RKO (cell line): ENCODE measurements around the gene HS1BP3.

Experiments used
- DNase-seq: peaks from one replicate; pipeline ENCODE4 v3.0.0-alpha.2; 2016; ENCODE audit warnings: low spot score

Gene HS1BP3

DNA sequence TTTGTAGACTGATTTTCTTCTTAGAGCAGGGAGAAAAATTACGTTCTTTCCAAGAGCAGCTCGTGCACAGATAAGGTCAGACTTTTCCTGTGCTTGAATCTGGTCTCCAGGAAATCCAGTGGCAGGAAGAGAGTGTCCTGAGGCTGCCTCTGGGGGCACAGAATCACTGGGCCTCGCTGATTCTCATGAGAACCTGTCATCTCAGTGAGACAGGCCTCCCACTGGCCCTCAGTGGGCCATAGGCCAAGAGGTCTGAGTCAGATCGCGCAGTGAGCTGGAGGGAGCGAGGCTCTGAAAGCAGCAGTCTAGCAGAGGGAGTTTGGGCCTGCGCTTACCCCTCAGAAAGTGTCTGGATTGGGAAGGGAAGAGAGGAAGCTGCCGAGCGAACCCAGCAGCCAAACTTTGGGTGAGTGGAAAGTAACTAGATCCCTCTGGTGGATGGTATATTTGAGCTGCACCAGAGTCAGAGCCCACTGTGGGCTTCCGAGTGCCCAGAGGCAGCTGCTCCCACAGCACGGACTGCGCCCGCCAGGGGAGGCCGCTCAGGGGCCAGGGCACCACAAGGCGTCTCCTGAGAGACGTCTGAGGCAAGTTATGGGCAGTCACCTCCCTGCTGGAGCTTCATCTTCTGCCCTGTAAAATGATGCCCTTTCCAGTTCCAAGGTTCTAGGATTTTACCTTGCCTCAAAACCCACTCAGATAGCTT, 24.2 kb upstream of the HS1BP3 start:
- peak; percentile 84 for DNase-seq

GRCh38 chr2:20674309-20674965, 23.5 kb upstream of the HS1BP3 start:
- DNase-seq: no peak

GRCh38 chr2:20673686-20674308, 22.9 kb upstream of the HS1BP3 start:
- DNase-seq: no peak

DNA sequence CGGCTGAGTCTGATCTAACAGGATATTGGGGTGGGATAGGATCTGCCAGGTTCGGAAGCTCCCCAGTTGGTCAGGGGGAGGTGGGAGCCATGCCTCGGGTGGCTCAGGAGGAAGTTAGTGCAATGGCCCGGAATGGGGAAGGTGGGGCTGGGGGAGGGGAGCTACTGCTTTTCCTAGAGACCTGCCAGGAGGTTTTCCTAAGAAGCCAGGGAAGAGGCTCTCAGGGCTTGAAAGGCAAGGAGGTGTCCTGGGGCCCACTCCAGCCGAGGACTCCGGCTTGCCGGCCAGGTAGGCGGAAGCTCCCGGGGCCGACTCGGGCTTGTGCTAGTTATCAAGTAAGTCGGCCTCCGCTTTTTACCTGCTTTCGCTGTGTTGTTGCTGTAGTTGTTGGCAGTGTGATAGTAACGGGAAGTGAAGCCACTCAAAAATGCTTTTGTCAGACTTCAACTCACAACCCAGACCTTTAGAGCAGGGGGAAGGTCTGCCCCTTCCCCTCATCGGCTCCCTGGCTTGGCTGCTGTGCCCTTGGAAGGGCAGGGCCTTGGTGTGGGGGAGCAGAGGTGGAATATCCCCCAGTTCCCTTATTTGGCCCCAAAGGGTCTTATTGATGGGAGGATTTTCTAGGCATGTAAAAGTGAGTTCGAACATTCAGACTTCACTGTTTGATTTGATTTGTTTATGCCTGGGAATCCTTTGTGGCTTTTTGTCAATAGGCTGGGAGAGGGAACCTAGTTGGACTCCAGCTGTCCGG, 21.5 kb upstream of the HS1BP3 start:
- no peak for DNase-seq

GRCh38 chr2:20671736-20672080, 20.8 kb upstream of the HS1BP3 start:
- DNase-seq: no peak

GRCh38 chr2:20671036-20671735, 20.3 kb upstream of the HS1BP3 start:
- no peak for DNase-seq

- DNase-seq: no peak
Measured at GRCh38 chr2:20670315-20671035, 19.6 kb upstream of the HS1BP3 start.

DNA sequence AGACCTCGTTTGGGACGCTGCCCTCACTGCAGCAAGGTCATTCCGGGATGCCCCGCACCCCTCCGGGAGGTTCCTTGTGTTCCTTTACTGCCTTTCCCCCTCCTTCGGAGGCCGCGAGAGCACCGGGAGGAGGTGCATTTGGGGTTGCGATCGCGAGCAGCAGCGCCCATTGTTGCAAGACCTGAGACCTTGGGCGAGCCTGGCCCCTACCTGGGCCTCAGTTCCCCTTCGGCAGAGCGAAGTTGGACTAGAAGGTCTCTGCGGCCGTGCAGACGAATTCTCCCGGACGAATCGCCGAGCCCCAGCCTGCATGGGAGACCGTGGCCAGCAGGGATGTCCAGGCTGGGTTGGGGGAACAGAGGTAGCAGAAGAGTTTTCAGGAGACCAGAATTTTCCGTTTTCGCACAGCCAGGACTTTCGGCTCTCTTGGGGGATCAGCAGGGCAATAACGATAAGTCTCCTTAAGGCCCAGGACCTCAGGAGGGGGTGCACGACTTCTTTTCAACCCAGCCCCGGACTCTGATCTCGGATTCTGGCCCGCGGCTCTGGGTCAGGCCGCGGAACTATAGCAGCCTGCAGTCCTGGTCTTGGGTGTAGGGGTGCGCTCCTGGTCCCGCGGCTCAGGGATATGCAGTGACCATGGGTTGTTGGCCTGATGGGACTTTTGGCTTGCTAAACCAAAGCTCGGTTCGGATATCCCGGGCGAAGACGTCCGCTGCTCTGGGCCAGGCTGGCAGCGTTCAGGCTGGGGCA, 18.8 kb upstream of the HS1BP3 start:
- no peak for DNase-seq

GRCh38 chr2:20668871-20669475, 18.1 kb upstream of the HS1BP3 start:
- no peak for DNase-seq

DNA sequence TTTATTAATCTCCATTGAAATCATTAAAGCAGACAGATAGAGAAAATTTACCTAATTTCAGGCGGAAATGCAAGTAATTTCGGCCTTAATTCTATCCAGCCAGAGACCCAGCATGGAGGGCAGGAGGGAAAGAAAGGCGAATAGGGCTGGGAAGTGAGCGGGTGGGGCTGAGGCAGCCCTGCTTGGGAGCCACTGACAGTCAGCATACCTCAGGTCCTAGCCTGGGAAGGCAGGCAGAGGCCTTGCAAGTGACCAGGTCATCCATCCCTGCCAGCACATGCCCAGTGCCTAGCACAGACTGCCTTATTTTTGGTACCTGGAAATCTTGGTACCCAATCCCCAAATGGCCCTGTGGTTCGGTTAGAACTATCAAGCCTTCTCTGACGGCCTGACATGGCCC, 17.6 kb upstream of the HS1BP3 start:
- no peak for DNase-seq

- DNase-seq: no peak
Measured at GRCh38 chr2:20667531-20668401, 16.9 kb upstream of the HS1BP3 start.

DNA sequence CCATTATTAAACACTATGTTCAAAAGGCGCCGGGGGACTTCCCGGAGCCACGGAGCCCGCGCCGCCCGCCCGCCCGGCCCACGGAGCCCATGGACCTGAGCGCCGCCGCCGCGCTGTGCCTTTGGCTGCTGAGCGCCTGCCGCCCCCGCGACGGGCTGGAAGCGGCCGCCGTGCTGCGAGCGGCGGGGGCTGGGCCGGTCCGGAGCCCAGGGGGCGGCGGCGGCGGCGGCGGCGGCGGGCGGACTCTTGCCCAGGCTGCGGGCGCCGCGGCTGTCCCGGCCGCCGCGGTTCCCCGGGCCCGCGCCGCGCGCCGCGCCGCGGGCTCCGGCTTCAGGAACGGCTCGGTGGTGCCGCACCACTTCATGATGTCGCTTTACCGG, 16.2 kb upstream of the HS1BP3 start:
- DNase-seq: no peak

DNA sequence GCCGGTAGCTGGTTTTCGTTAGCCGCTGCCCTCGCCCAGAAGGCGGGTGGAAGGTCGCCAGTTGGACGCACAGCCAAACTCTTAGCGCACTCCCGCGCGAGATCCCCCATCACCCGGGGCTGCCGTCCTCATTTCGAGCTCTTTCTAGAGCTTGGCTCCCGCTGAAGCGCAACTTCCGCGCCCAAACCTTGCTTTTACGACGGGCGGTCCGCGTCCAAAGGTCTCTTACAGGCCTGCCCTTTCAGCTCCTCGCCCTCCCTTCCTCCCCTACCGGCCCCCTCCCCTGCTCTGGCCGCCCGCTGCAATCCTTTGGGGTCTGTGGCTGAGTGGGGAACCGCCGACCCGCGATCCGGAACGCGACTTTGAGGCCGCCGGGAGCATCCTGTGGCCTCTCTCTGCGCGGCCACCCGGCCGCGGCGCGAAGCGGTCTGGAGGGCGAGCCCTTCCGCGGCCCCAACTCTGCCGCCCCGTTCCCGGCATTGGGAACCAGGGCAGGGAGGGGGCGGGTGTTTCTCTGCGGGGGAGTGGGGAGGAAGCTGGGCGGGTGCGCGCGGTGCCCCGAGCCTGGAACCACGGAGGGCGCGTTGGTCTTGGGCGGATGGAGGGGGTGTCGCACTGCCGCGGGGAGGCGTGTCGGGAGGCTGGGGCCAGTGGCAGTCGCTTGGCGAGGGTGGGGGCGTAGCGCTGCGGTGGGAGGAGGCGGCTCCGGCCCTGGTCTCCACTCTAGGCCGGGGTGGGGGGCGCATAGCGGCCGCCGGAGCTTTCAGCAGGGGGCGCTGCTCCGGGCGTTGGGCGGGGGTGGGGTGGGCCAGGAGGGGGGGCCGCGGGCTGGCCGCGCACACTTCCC, 15.6 kb upstream of the HS1BP3 start, which contains the start of gene GDF7:
TSS of gene GDF7 (plus strand) at position 841 of the 847 bp plus-strand sequence. CDS start 96 bp downstream, outside the sequence.
- no peak for DNase-seq

DNA sequence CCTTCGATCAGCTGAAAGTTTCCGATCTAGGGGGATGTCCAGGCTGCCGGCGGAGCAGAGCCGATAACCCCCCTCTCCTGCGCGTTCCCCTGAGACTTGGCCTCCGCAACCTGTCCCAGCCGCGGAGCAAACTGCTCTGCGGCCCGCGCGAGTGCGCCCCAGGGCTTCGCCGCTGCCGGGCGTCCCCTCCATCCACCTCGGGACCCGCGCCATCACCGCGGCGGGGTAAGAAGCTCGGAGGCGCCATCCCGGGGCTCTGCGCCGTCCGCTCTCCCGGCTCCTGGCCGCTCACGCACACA, 15.1 kb upstream of the HS1BP3 start:
- DNase-seq: no peak

- DNase-seq: no peak
Measured at GRCh38 chr2:20665243-20666004, 14.5 kb upstream of the HS1BP3 start.

DNA sequence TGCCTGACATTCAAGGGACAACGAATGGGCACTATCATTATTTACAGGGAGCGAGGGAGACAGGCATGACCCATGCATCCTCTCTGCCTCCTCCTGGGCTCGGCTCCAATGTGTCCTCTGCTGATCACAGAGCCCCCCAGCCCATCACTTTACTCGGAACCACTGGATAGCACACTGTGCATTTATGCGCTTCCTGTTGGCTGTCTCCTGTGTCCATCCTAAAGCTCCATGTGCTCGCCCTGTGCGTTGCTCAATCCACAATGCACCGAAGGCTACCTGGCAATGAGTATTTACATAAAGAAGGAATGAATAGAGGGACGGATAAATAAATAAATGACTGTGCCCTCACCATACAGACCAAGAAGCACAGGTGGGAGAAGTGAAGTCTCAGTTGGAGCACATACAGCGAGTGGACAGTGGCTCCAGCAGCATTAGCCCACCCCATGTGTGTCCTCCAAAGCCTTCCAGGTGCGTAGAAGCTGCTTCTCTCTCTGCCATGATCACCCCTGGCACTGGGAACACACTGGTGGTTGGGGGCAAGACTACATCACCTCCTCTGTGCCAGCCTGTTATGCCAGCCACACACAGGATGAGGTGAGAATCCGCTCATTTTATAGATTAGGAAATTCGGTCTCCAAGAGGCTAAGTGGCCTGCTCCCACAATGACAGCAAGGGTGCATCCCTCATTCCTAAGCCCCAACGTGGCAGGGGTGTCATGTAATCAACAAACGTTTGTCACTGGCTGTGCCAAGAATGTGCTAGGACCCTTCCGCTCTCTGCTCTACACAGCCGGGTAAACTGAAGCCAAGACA, 13.7 kb upstream of the HS1BP3 start:
- DNase-seq: no peak

- no peak for DNase-seq
Measured at GRCh38 chr2:20664071-20664390, 13.1 kb upstream of the HS1BP3 start.
